HEK293 (cell line): ENCODE data around the gene FOXC1.

ENCODE experiments used
- CTCF ChIP-seq: fragments of 450-650 bp; formaldehyde crosslinking; IDR thresholded peaks from 2 replicates; pipeline ENCODE4 v1.5.1; 2016; ENCODE audit warnings: missing biosample characterization, missing genetic modification characterization
- GLI4 ChIP-seq: fragments of 450-650 bp; formaldehyde crosslinking; IDR thresholded peaks from 2 replicates; pipeline ENCODE4 v1.5.1; 2016; ENCODE audit warnings: missing biosample characterization, missing genetic modification characterization
- HOXA7 ChIP-seq: sonication (generic); formaldehyde crosslinking; IDR thresholded peaks from 2 replicates; pipeline ENCODE4 v1.8.1; 2022; ENCODE audit warnings: missing genetic modification reagents, borderline replicate concordance
- KLF9 ChIP-seq: fragments of 450-650 bp; formaldehyde crosslinking; IDR thresholded peaks from 2 replicates; pipeline ENCODE4 v1.5.1; 2016; ENCODE audit warnings: missing biosample characterization, missing genetic modification characterization, low read depth
- SP3 ChIP-seq: fragments of 450-650 bp; formaldehyde crosslinking; IDR thresholded peaks from 2 replicates; pipeline ENCODE4 v1.5.1; 2016; ENCODE audit warnings: missing biosample characterization, missing genetic modification characterization
- ZNF138 ChIP-seq: fragments of 450-650 bp; formaldehyde crosslinking; IDR thresholded peaks from 2 replicates; pipeline ENCODE4 v1.5.1; 2016; ENCODE audit warnings: missing biosample characterization, missing genetic modification characterization, borderline replicate concordance
- ZNF311 ChIP-seq: fragments of 450-650 bp; formaldehyde crosslinking; IDR thresholded peaks from 2 replicates; pipeline ENCODE4 v1.5.1; 2017; ENCODE audit warnings: missing biosample characterization, missing genetic modification characterization, borderline replicate concordance
- ZNF501 ChIP-seq: fragments of 450-650 bp; formaldehyde crosslinking; IDR thresholded peaks from 2 replicates; pipeline ENCODE4 v1.5.1; 2016; ENCODE audit warnings: missing biosample characterization, missing genetic modification characterization
- ZNF558 ChIP-seq: fragments of 450-650 bp; formaldehyde crosslinking; IDR thresholded peaks from 2 replicates; pipeline ENCODE4 v1.5.1; 2016; ENCODE audit warnings: missing biosample characterization, missing genetic modification characterization
- ZNF664 ChIP-seq: fragments of 450-650 bp; formaldehyde crosslinking; IDR thresholded peaks from 2 replicates; pipeline ENCODE4 v1.5.1; 2016; ENCODE audit warnings: missing biosample characterization, missing genetic modification characterization
- ZNF707 ChIP-seq: fragments of 450-650 bp; formaldehyde crosslinking; IDR thresholded peaks from 2 replicates; pipeline ENCODE4 v1.5.1; 2016; ENCODE audit warnings: missing biosample characterization, missing genetic modification characterization
- ZNF792 ChIP-seq: fragments of 450-650 bp; formaldehyde crosslinking; IDR thresholded peaks from 2 replicates; pipeline ENCODE4 v1.5.1; 2016; ENCODE audit warnings: missing biosample characterization, missing genetic modification characterization

DNA sequence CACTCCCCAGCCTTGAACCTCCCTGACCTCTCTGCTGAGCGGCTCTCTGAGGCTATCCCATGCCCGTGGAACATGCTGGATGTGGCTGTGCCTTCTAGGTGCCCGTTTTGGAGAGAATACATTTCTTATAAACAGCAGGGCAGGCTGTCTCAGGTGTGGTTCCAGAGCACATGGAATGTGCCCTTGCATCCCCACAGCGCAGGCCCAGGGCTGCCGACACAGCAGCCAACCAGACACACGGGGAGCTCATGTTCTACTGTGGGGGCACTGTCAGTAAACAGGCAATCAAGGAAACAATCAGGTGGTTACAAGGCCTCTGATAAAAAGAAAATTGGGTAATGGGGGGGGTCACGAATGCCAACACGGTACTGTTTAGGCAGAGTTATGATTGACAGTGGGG is 30.8 kb downstream of the FOXC1 start:
- TF ChIP-seq KLF9 (no peak), CTCF (tag by site-specific recombination) (no peak), ZNF664 (tag by site-specific recombination) (no peak), GLI4 (tag by site-specific recombination) (no peak), ZNF501 (tag by site-specific recombination) (no peak), ZNF792 (tag by site-specific recombination) (no peak), ZNF558 (tag by site-specific recombination) (no peak), ZNF311 (tag by site-specific recombination) (no peak), ZNF138 (tag by site-specific recombination) (no peak), ZNF707 (tag by site-specific recombination) (no peak), HOXA7 (CRISPR knock-in tag) (no peak), SP3 (tag by site-specific recombination) (no peak)
